Body of pancreas (tissue), 4 donors: ENCODE results near the gene ZNF135.

ENCODE experiments used
- CTCF ChIP-seq, 7 experiments: fragments of 450-650 bp in 4 of 7; fragments of 200-600 bp in 3 of 7; sonication (generic) in 3 of 7; IDR thresholded peaks; one replicate each; pipeline ENCODE4 v1.5.1; 2016 to 2019; ENCODE audit warnings: antibody characterized with exemption in 7 of 7
- POLR2A ChIP-seq, 3 donors: fragments of 450-650 bp; IDR thresholded peaks; one replicate each; pipeline ENCODE4 v1.6.1; 2016; ENCODE audit warnings: antibody characterized with exemption in 3 of 3, mild to moderate bottlenecking in 2 of 3

GRCh38 chr19:58118979-58119733 lies 60.1 kb downstream of the ZNF135 start:
- TF ChIP-seq CTCF (IDR thresholded peaks at IDR 0.05) (no peak), POLR2A (IDR thresholded peaks at IDR 0.05) (no peak)
